H1 (cell line): ENCODE results near the gene C19orf12. TPM values are rescaled to one million over a fixed set of nuclear protein-coding genes. Genes with fewer than 3 reads are reported as not detected.

ENCODE experiments used
- CTBP2 ChIP-seq: IDR thresholded peaks from 2 replicates; pipeline ENCODE4 v1.7.0; 2011; ENCODE audit warnings: borderline replicate concordance, mild to moderate bottlenecking, moderate library complexity, mixed read lengths, low read length; ENCODE audit not compliant: insufficient read depth, insufficient read length
- CTCF ChIP-seq, 3 experiments: IDR thresholded peaks; 1 replicate in 2 of 3; 2 replicates in 1 of 3; pipeline versions ENCODE4 v1.5.1 to v1.6.1; 2011; ENCODE audit warnings: low read length in 3 of 3, mild to moderate bottlenecking in 3 of 3, inconsistent platforms in 2 of 3, low read depth in 1 of 3, moderate library complexity in 1 of 3; ENCODE audit not compliant: insufficient read depth in 1 of 3; ENCODE audit errors: control extremely low read depth in 1 of 3
- EZH2 ChIP-seq: fragments of 200-600 bp; sonication (generic); IDR thresholded peaks from 2 replicates; pipeline ENCODE4 v1.7.1; 2012; ENCODE audit warnings: low read depth, mild to moderate bottlenecking, moderate library complexity, low read length, inconsistent platforms; ENCODE audit not compliant: severe bottlenecking
- POLR2A ChIP-seq, 2 experiments: IDR thresholded peaks; 1 replicate in 1 of 2; 2 replicates in 1 of 2; pipeline ENCODE4 v1.6.1; 2011; ENCODE audit warnings: low read depth in 2 of 2, low read length in 2 of 2, mild to moderate bottlenecking in 2 of 2; ENCODE audit errors: control extremely low read depth in 1 of 2
- SRF ChIP-seq: IDR thresholded peaks from 2 replicates; pipeline ENCODE4 v1.6.1; 2011; ENCODE audit warnings: mild to moderate bottlenecking, low read depth, low read length, moderate library complexity
- YY1 ChIP-seq: IDR thresholded peaks from 2 replicates; pipeline ENCODE4 v1.6.1; 2011; ENCODE audit warnings: low read depth, mild to moderate bottlenecking, low read length
- polyA plus RNA-seq, 7 experiments: library from polyadenylated mRNA; depleted of rRNA in 3 of 7; stranded (reverse) in 5 of 7; unstranded in 2 of 7; fragments of >200 nt in 5 of 7; fragments of 200-250 nt in 2 of 7; gene quantifications; 1 replicate in 5 of 7; 2 replicates in 1 of 7; 4 replicates in 1 of 7; pipeline versions ENCODE4 v1.2.1 to v1.2.3, GENCODE V29; 2011 to 2013; ENCODE audit warnings: missing spikeins in 2 of 7, mixed read lengths in 2 of 7
- total RNA-seq: library from RNA; stranded (reverse); fragmentation: NEBNext Ultra II Directional; extraction: Animal tissue kit (Norgen Biotek cat#: 25700); gene quantifications from 2 replicates; pipeline ENCODE4 v1.2.1, GENCODE V29; 2021

The C19orf12 gene
- total and polyA plus RNA-seq, 2 of the 8 experiments (the other 6 are each of a cell fraction or from before 2014, with no cell fraction given), result 10.7 to 11.9 TPM

GRCh38 chr19:29696565-29696846 lies 18.6 kb downstream of the C19orf12 start (continued):
- TF ChIP-seq CTBP2 (no peak), EZH2 (no peak), POLR2A (IDR thresholded peaks at IDR 0.05; ENCODE audit: control extremely low read depth in 1 of 2, low read depth in 2 of 2, low read length in 2 of 2) (no peak), CTCF (IDR thresholded peaks at IDR 0.05; ENCODE audit: control extremely low read depth in 1 of 3, insufficient read depth in 1 of 3, low read depth in 1 of 3, low read length in 3 of 3) (no peak), YY1 (no peak), SRF (no peak)
